ENCODE data around the gene TMEM40.

- TF ChIP-seq CTCF (IDR thresholded peaks at IDR 0.05) (no peak), EP300 (IDR thresholded peaks at IDR 0.05; ENCODE audit: low read depth) (no peak)
Measured at GRCh38 chr3:12756175-12756574, 2.9 kb downstream of the TMEM40 start.
